Subcutaneous adipose tissue (tissue), 4 donors: ENCODE data around the gene FRZB. TPM values are rescaled to one million over a fixed set of nuclear protein-coding genes. Genes with fewer than 3 reads are reported as not detected.

Source experiments
- CTCF ChIP-seq: fragments of 450-650 bp; IDR thresholded peaks from one replicate; pipeline ENCODE4 v1.5.1; 2016; ENCODE audit warnings: low read depth, mild to moderate bottlenecking, control low read depth, antibody characterized with exemption, moderate library complexity
- total RNA-seq, 4 donors: library from RNA; depleted of rRNA; stranded (reverse); fragments of >200 nt; gene quantifications; one replicate each; pipeline ENCODE4 v1.1.0, GENCODE V29; 2016

Gene FRZB
- total RNA-seq, 4 donors from 2014 or later, result 0.57 to 8.1 (median 1.6) TPM

- TF ChIP-seq CTCF, result no peak
Measured at GRCh38 chr2:182897137-182897536, 30.7 kb upstream of the FRZB start.

- TF ChIP-seq CTCF, result no peak
Measured at GRCh38 chr2:182895798-182896197, 29.4 kb upstream of the FRZB start.

- no peak for TF ChIP-seq CTCF
Measured at GRCh38 chr2:182895169-182895568, 28.7 kb upstream of the FRZB start.

GRCh38 chr2:182894174-182894573 lies 27.7 kb upstream of the FRZB start:
- TF ChIP-seq CTCF, result no peak

- no peak for TF ChIP-seq CTCF
Measured at GRCh38 chr2:182893666-182894065, 27.2 kb upstream of the FRZB start.

- no peak for TF ChIP-seq CTCF
Measured at GRCh38 chr2:182891611-182892010, 25.2 kb upstream of the FRZB start.

GRCh38 chr2:182890773-182891378 lies 24.4 kb upstream of the FRZB start:
- TF ChIP-seq CTCF, result no peak
